ENCODE results near the gene SMIM12.
"Not testable (repeated sequence)": the region's sequence is repeated elsewhere in the genome, so short reads cannot be mapped to it uniquely, and the experiment has no call there.

Gene SMIM12

GRCh38 chr1:34824817-34825454, 34.6 kb downstream of the SMIM12 start:
- Histone ChIP-seq H3K9me3 (ENCODE audit: insufficient read depth, low read length) (no peaks in the 10 kb centered on the region), H3K4me2 (ENCODE audit: low read length) (no peak overlapping the region), H3K4me3 (ENCODE audit: low read length) (no peak overlapping the region), H3K4me1 (ENCODE audit: low read length) (no peaks in the 10 kb centered on the region), H4K20me1 (ENCODE audit: insufficient read depth, low read length) (no peaks in the 10 kb centered on the region), H3K36me3 (replicated peaks; ENCODE audit: low read depth, low read length) (no peaks in the 10 kb centered on the region), H3K79me2 (ENCODE audit: low read length) (no peaks in the 10 kb centered on the region), H3K27me3 (ENCODE audit: low read depth, low read length) (no peaks in the 10 kb centered on the region), H3K27ac (ENCODE audit: low read length) (no peak overlapping the region), H3K9ac (ENCODE audit: low read length) (no peak overlapping the region), H2AFZ (ENCODE audit: low read depth, low read length) (no peak overlapping the region)
- TF ChIP-seq EZH2phosphoT487 (IDR thresholded peaks at IDR 0.05; ENCODE audit: low read depth) = no peak
- no peak for TF ChIP-seq CTCF (IDR thresholded peaks at IDR 0.05; ENCODE audit: low read depth, low read length)

GRCh38 chr1:34822202-34822601, 37.3 kb downstream of the SMIM12 start:
- Histone ChIP-seq H3K9ac (ENCODE audit: low read length) (no peak overlapping the region), H3K79me2 (ENCODE audit: low read length) (no peaks in the 10 kb centered on the region), H3K4me1 (ENCODE audit: low read length) (no peaks in the 10 kb centered on the region), H3K4me2 (ENCODE audit: low read length) (no peak overlapping the region), H3K36me3 (replicated peaks; ENCODE audit: low read depth, low read length) (no peaks in the 10 kb centered on the region), H4K20me1 (ENCODE audit: insufficient read depth, low read length) (no peaks in the 10 kb centered on the region), H2AFZ (ENCODE audit: low read depth, low read length) (no peak overlapping the region), H3K9me3 (ENCODE audit: insufficient read depth, low read length) (no peaks in the 10 kb centered on the region), H3K27ac (ENCODE audit: low read length) (no peak overlapping the region), H3K4me3 (ENCODE audit: low read length) (no peak overlapping the region), H3K27me3 (ENCODE audit: low read depth, low read length) (no peaks in the 10 kb centered on the region)
- no peak for TF ChIP-seq CTCF (IDR thresholded peaks at IDR 0.05; ENCODE audit: low read depth, low read length)

GRCh38 chr1:34818862-34819261, 40.7 kb downstream of the SMIM12 start:
- H3K4me3 ChIP-seq (ENCODE audit: low read length); H3K36me3 ChIP-seq (replicated peaks; ENCODE audit: low read depth, low read length); H3K9me3 ChIP-seq (ENCODE audit: insufficient read depth, low read length); H3K27me3 ChIP-seq (ENCODE audit: low read depth, low read length); H3K9ac ChIP-seq (ENCODE audit: low read length); H4K20me1 ChIP-seq (ENCODE audit: insufficient read depth, low read length); H3K27ac ChIP-seq (ENCODE audit: low read length); H3K79me2 ChIP-seq (ENCODE audit: low read length); H2AFZ ChIP-seq (ENCODE audit: low read depth, low read length); H3K4me2 ChIP-seq (ENCODE audit: low read length); H3K4me1 ChIP-seq (ENCODE audit: low read length): not testable (repeated sequence)

- Histone ChIP-seq H3K4me3 (ENCODE audit: low read length) (no peak overlapping the region), H3K9me3 (ENCODE audit: insufficient read depth, low read length) (no peaks in the 10 kb centered on the region), H3K9ac (ENCODE audit: low read length) (no peak overlapping the region), H2AFZ (ENCODE audit: low read depth, low read length) (no peak overlapping the region), H3K4me1 (ENCODE audit: low read length) (no peaks in the 10 kb centered on the region), H3K4me2 (ENCODE audit: low read length) (no peak overlapping the region), H3K27me3 (ENCODE audit: low read depth, low read length) (no peaks in the 10 kb centered on the region), H3K36me3 (replicated peaks; ENCODE audit: low read depth, low read length) (no peaks in the 10 kb centered on the region), H3K27ac (ENCODE audit: low read length) (no peak overlapping the region), H3K79me2 (ENCODE audit: low read length) (no peaks in the 10 kb centered on the region), H4K20me1 (ENCODE audit: insufficient read depth, low read length) (no peaks in the 10 kb centered on the region)
- no peak for TF ChIP-seq EZH2phosphoT487 (IDR thresholded peaks at IDR 0.05; ENCODE audit: low read depth)
- TF ChIP-seq CTCF (IDR thresholded peaks at IDR 0.05; ENCODE audit: low read depth, low read length) = no peak
Observed at GRCh38 chr1:34816778-34817177, 42.8 kb downstream of the SMIM12 start.

GRCh38 chr1:34816332-34816731, 43.2 kb downstream of the SMIM12 start:
- Histone ChIP-seq H3K36me3 (replicated peaks; ENCODE audit: low read depth, low read length) (no peaks in the 10 kb centered on the region), H4K20me1 (ENCODE audit: insufficient read depth, low read length) (no peaks in the 10 kb centered on the region)

GRCh38 chr1:34810781-34811180, 48.8 kb downstream of the SMIM12 start:
- not testable (repeated sequence) for H3K27me3 ChIP-seq (ENCODE audit: low read depth, low read length); H3K4me3 ChIP-seq (ENCODE audit: low read length); H3K4me2 ChIP-seq (ENCODE audit: low read length); H3K4me1 ChIP-seq (ENCODE audit: low read length); H3K9ac ChIP-seq (ENCODE audit: low read length); H3K36me3 ChIP-seq (replicated peaks; ENCODE audit: low read depth, low read length); H4K20me1 ChIP-seq (ENCODE audit: insufficient read depth, low read length); H2AFZ ChIP-seq (ENCODE audit: low read depth, low read length); H3K79me2 ChIP-seq (ENCODE audit: low read length); H3K9me3 ChIP-seq (ENCODE audit: insufficient read depth, low read length); H3K27ac ChIP-seq (ENCODE audit: low read length)

More at GRCh38 chr1:34816332-34816731, 43.2 kb downstream of the SMIM12 start:
- Histone ChIP-seq H3K27ac (ENCODE audit: low read length) (no peak overlapping the region), H3K79me2 (ENCODE audit: low read length) (no peaks in the 10 kb centered on the region), H3K4me3 (ENCODE audit: low read length) (no peak overlapping the region), H3K4me2 (ENCODE audit: low read length) (no peak overlapping the region), H3K4me1 (ENCODE audit: low read length) (no peaks in the 10 kb centered on the region), H2AFZ (ENCODE audit: low read depth, low read length) (no peak overlapping the region), H3K9me3 (ENCODE audit: insufficient read depth, low read length) (no peaks in the 10 kb centered on the region), H3K27me3 (ENCODE audit: low read depth, low read length) (no peaks in the 10 kb centered on the region), H3K9ac (ENCODE audit: low read length) (no peak overlapping the region)
- TF ChIP-seq EZH2phosphoT487 (IDR thresholded peaks at IDR 0.05; ENCODE audit: low read depth) (no peak), CTCF (IDR thresholded peaks at IDR 0.05; ENCODE audit: low read depth, low read length) (no peak)

All from OCI-LY3 (cell line).